Lower lobe of right lung (tissue), 2 donors: ENCODE data around the gene RASGRP3. TPM values are rescaled to one million over a fixed set of nuclear protein-coding genes. Genes with fewer than 3 reads are reported as not detected.

Experiments used
- ATAC-seq, 2 donors: fragments of 200-7000 bp; cut with Tn5 transposase; one replicate each; pipeline ENCODE4 v1.9.1; 2020 to 2022; ENCODE audit warnings: mild to moderate bottlenecking in 2 of 2, moderate library complexity in 2 of 2
- DNase-seq: peaks from one replicate; pipeline ENCODE4 v3.0.0-alpha.2; 2020
- H3K27ac ChIP-seq: fragments of 200-600 bp; one replicate; pipeline ENCODE4 v1.8.0; 2022
- H3K27me3 ChIP-seq: fragments of 200-600 bp; one replicate; pipeline ENCODE4 v1.8.0; 2022; ENCODE audit warnings: low read depth
- H3K36me3 ChIP-seq: fragments of 200-600 bp; one replicate; pipeline ENCODE4 v1.8.0; 2022; ENCODE audit warnings: mild to moderate bottlenecking
- H3K4me1 ChIP-seq: fragments of 200-600 bp; one replicate; pipeline ENCODE4 v1.8.0; 2022
- H3K4me3 ChIP-seq: fragments of 200-600 bp; one replicate; pipeline ENCODE4 v1.8.0; 2022; ENCODE audit warnings: mild to moderate bottlenecking
- H3K9me3 ChIP-seq: fragments of 200-600 bp; one replicate; pipeline ENCODE4 v1.8.0; 2022
- intact Hi-C: fragments of 100-400 bp; cut with DNase I; formaldehyde crosslinking; loops from one replicate; pipeline ENCODE4 v1.11.0; 2022
- total RNA-seq: library from RNA; stranded (reverse); fragmentation: NEBNext Ultra II Directional; extraction: Animal tissue kit (Norgen Biotek cat#: 25700); gene quantifications from one replicate; pipeline ENCODE4 v1.2.1, GENCODE V29; 2021
- TF ChIP-seq, protein P1 (sequence below): fragments of 200-600 bp; IDR thresholded peaks from one replicate; pipeline ENCODE4 v1.8.0; 2022; ENCODE audit warnings: antibody characterized with exemption, mild to moderate bottlenecking
- donor health status: DM: no; HTN: yes; CAD: no; lungs with severe emphysema.

Gene RASGRP3
- total RNA-seq, 1 donor from 2014 or later, result 13.7 TPM

DNA sequence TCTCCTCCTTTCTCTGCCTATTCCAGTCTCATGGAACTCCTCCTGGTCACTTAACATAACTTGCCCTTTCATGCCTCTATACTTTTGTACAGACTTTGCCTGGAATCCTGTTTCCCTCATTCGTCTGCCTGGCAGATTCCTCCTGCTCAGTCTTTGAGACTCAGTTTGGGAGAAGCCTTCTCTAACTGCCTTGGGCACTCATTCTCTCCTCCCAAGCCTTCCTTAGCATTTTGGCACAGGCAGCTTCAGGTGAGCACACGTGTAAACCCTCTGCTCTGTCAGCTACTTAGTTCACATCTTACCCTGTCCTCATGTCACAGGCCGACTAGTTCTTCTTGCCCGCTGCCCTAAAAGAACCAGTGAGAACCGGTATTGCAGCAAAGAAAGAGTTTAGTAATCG is 128.6 kb downstream of the RASGRP3 start:
- ATAC-seq (no peak), DNase-seq (no peak)
- H3K4me1 ChIP-seq, result peaks cover 1% of the 10 kb centered on the region
- H3K27me3 ChIP-seq, result no peaks in the 10 kb centered on the region
- TF ChIP-seq, protein P1, sequence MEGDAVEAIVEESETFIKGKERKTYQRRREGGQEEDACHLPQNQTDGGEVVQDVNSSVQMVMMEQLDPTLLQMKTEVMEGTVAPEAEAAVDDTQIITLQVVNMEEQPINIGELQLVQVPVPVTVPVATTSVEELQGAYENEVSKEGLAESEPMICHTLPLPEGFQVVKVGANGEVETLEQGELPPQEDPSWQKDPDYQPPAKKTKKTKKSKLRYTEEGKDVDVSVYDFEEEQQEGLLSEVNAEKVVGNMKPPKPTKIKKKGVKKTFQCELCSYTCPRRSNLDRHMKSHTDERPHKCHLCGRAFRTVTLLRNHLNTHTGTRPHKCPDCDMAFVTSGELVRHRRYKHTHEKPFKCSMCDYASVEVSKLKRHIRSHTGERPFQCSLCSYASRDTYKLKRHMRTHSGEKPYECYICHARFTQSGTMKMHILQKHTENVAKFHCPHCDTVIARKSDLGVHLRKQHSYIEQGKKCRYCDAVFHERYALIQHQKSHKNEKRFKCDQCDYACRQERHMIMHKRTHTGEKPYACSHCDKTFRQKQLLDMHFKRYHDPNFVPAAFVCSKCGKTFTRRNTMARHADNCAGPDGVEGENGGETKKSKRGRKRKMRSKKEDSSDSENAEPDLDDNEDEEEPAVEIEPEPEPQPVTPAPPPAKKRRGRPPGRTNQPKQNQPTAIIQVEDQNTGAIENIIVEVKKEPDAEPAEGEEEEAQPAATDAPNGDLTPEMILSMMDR, result no peak
- no peaks in the 10 kb centered on the region for H3K36me3 ChIP-seq
- no peak overlapping the region for H3K4me3 ChIP-seq
- H3K27ac ChIP-seq, result no peak overlapping the region
- intact Hi-C loops, result no loop called here
- no peaks in the 10 kb centered on the region for H3K9me3 ChIP-seq

DNA sequence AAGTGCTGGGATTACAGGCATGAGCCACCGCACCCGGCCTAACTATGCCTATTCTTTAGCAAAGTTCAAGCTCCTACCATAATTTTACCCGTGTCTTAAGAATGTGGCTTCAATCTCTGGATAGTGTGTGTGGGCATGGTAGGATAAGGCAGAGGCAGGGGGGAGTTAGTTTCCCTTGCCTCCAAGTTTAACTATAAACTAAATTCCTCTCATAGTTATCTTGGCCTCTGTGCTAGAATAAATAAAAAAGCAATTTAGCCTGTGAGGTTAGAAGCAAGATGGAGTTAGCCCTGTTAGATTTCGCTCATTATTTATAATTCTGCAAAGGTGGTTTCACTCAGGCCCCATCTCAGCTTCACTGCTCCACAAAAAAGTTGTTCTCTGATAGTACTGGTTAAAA is 129.7 kb downstream of the RASGRP3 start:
- intact Hi-C loops, result no loop called here

DNA sequence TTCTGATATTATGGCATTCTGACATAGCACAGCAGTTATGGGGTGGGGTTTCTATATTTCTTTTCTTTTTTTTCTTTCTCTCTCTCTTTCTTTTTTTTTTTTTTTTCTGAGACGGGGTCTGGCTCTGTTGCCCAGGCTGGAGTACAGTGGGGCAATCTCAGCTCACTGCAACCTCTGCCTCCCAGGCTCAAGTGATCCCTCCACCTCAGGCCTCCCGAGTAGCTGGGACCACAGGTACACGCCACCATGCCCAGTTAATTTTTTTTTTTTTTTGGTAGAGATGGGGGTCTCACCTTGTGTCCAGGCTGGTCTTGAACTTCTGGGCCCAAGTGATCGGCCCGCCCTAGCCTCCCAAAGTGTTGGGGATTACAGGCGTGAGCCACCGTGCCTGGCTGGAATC is 130.2 kb downstream of the RASGRP3 start:
- H3K27ac ChIP-seq, result no peak overlapping the region
- DNase-seq (no peak), ATAC-seq (no peak)
- no peaks in the 10 kb centered on the region for H3K4me1 ChIP-seq
- intact Hi-C loops, result no loop called here
- no peaks in the 10 kb centered on the region for H3K9me3 ChIP-seq
- H3K4me3 ChIP-seq, result no peak overlapping the region
- H3K27me3 ChIP-seq, result no peaks in the 10 kb centered on the region
- H3K36me3 ChIP-seq, result no peaks in the 10 kb centered on the region
- TF ChIP-seq, protein P1, result no peak

More for the DNA sequence above, 129.7 kb downstream of the RASGRP3 start:
- H3K36me3 ChIP-seq, result no peaks in the 10 kb centered on the region
- H3K4me3 ChIP-seq, result no peak overlapping the region
- TF ChIP-seq, protein P1, result no peak
- no peaks in the 10 kb centered on the region for H3K4me1 ChIP-seq
- no peaks in the 10 kb centered on the region for H3K27me3 ChIP-seq
- no peak overlapping the region for H3K27ac ChIP-seq
- ATAC-seq (no peak), DNase-seq (no peak)
- no peaks in the 10 kb centered on the region for H3K9me3 ChIP-seq

DNA sequence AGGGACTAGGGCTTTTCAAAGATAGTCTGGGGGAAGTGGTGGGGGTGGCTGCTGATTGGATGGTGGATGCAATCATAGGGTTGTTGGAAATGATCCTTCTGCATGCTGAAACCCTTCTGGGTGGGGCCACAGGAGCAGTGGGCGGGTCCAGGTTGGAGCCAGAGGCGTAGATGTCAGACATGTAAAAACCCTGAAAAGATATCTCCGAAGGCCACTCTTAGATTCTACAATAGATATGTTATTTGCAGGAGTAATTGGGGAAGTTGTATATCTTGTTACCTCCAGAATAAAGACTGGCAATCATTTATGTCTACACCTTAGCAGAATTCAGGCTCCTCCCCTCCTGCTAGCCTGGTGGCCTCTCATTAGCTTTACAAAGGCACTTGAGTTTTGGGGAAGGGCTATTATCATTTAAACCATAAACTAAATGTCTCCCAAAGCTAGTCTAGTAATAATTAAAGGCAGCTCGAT is 130.8 kb downstream of the RASGRP3 start:
- Histone ChIP-seq H3K9me3 (no peaks in the 10 kb centered on the region), H3K4me1 (no peaks in the 10 kb centered on the region), H3K4me3 (no peak overlapping the region), H3K27me3 (no peaks in the 10 kb centered on the region), H3K27ac (no peak overlapping the region), H3K36me3 (no peaks in the 10 kb centered on the region)
- intact Hi-C loops, result no loop called here
- no peak for ATAC-seq
- DNase-seq, result no peak
- TF ChIP-seq, protein P1, result no peak

DNA sequence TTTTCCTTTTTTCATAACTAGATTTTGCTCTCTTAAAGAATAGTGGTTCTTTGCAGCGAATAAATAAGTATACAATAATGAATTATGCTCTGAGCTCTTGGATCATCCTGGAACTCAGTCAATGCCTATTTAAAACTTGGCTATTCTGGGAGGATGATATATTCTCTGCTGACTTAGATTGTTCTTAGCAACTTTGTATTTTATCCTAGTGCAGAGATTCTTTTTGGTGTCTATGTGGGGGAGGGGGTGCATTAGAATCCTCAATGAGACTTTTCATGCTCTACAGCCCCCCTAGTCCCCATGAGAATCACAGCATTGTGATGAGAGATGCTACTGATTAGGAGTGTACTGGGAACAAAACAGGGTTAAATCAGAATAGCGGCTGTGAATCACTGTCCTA is 131.5 kb downstream of the RASGRP3 start:
- H3K4me1 ChIP-seq, result no peaks in the 10 kb centered on the region
- TF ChIP-seq, protein P1, result no peak

DNA sequence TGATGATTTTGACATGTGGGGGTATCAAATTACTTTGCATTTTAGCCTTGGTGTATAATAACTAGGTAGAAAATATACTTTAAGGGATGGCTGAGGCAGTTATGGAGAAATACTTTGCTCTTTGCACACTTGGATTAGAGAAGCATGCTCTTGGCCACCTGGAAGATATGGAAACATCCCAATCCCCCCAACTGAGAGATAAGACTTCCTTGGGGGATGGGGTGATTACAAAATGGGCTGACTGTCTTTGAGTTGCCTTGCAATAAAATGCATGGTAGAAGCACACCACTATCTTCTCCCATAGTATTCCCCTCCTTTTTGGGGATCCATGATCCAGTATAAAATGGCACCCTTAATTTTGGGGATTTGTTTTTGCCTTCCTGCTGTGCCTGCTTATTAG is 137.7 kb downstream of the RASGRP3 start:
- intact Hi-C loops, result no loop called here
- no peak for DNase-seq
- Histone ChIP-seq H3K4me3 (no peak overlapping the region), H3K36me3 (no peaks in the 10 kb centered on the region), H3K4me1 (no peaks in the 10 kb centered on the region), H3K27ac (no peak overlapping the region), H3K9me3 (peaks cover 18% of the 10 kb centered on the region), H3K27me3 (no peaks in the 10 kb centered on the region)
- TF ChIP-seq, protein P1, result no peak
- no peak for ATAC-seq

More for the DNA sequence above, 131.5 kb downstream of the RASGRP3 start:
- intact Hi-C loops, result no loop called here
- Histone ChIP-seq H3K9me3 (no peaks in the 10 kb centered on the region), H3K27me3 (no peaks in the 10 kb centered on the region), H3K36me3 (no peaks in the 10 kb centered on the region), H3K27ac (no peak overlapping the region), H3K4me3 (no peak overlapping the region)
- DNase-seq (no peak), ATAC-seq (no peak)
